GM21381 (cell line): ENCODE results near the gene SPAAR.

Experiments
- ATAC-seq: cut with Tn5 transposase; IDR thresholded peaks from one replicate; pipeline ENCODE4 v1.9.1; 2021; ENCODE audit warnings: mild to moderate bottlenecking, moderate library complexity; ENCODE audit not compliant: unreplicated experiment

The SPAAR gene

GRCh38 chr9:35945341-35946018, 36.2 kb downstream of the SPAAR start:
- ATAC-seq = no peak

- ATAC-seq = no peak
These were observed 39.2 kb downstream of the SPAAR start for GRCh38 chr9:35948451-35948850.

GRCh38 chr9:35948901-35949318, 39.6 kb downstream of the SPAAR start:
- ATAC-seq = no peak

- no peak for ATAC-seq
These were observed 42.4 kb downstream of the SPAAR start for GRCh38 chr9:35951736-35952135.

GRCh38 chr9:35952526-35953191, 43.4 kb downstream of the SPAAR start:
- no peak for ATAC-seq

GRCh38 chr9:35954942-35955546, 45.8 kb downstream of the SPAAR start:
- no peak for ATAC-seq

GRCh38 chr9:35956651-35957050, 47.4 kb downstream of the SPAAR start:
- ATAC-seq = no peak

- no peak for ATAC-seq
These were observed 49.0 kb downstream of the SPAAR start, which contains the start of gene OR2S2 for GRCh38 chr9:35958104-35958837. OR2S2 (minus strand) TSS chr9:35958154; CDS start chr9:35958098, 56 bp downstream.

GRCh38 chr9:35960039-35960655, 50.9 kb downstream of the SPAAR start:
- no peak for ATAC-seq
